ENCODE data around the gene ADARB2. TPM values are rescaled to one million over a fixed set of nuclear protein-coding genes. Genes with fewer than 3 reads are reported as not detected.

Gene ADARB2
- total RNA-seq, 6 donors from 2014 or later = 0.69 to 5.2 (median 1.8) TPM

DNA sequence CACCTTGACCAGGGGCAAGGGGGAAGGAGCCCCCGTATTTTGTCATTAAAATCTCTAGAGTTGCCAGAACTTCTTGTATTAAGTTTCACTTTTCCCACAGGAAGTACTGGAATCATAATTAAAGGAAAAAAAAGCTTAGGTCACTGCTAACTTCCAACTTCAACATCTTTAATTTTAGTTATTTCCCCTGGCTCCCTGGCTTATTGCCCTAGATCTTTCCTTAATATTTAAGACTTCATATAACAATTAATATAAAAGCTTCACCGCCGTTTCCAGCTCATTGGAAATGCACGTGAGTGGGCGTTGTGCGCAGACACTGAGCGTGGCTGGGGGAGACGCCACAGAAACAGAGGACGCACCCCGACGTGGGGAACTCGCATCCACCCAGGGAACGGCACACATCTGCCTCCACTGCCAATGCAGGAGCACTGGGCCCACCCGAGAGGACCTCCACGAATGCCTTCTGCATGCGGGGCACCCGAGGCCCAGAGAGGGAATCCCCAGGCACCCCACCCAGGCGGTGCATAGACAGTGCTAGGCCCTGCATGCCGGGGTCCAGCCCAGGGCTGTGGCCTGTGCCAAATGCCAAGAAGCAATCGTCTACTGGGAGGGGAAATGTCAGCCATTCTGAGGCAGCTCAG lies 72.2 kb downstream of the ADARB2 start:
- WGBS, 2 donors = 88 to 90% methylated on average over 20 of the region's 20 CpGs
- H3K36me3 ChIP-seq = no peaks in the 10 kb centered on the region

DNA sequence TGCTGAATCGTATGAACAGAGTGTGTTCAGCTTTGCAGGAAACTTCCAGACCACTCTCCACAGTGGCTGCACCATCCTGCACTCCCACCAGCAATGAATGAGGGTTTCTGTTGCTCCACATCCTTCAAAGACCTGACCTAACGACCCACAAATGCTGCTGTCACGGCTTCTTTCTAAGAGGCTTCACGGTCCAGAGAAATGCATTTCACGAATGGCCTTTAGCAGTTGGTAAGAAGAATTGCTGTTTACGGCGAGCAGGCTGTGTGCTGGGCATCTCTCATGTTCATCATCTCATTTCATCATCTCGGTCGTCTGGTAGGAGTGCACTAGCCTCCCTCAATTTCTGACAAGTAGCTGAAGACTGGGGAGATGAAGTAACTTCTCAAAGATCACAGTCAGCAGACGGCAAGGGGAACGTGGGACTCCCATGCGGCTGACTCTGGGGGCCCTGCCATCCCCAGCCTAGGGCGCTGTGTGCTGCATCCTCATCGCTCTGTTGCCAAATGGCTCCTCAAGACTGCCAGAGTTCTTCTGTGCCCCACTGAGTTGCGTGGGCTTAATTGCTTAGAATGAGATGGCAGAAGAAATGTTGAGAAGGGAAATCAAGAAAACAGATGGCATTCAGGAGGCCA lies 72.9 kb downstream of the ADARB2 start:
- ATAC-seq (ENCODE audit: low FRiP score in 2 of 2) (no peak), DNase-seq (no peak)
- H3K27me3 ChIP-seq = no peaks in the 10 kb centered on the region
- H3K4me1 ChIP-seq = no peaks in the 10 kb centered on the region
- H3K27ac ChIP-seq = no peak overlapping the region
- H3K4me3 ChIP-seq = no peak overlapping the region
- 70 to 76% methylated on average over 15 of the region's 15 CpGs for WGBS, 2 donors
- H3K36me3 ChIP-seq = no peaks in the 10 kb centered on the region
- TF ChIP-seq POLR2AphosphoS5 (IDR thresholded peaks at IDR 0.05) = no peak
- TF ChIP-seq POLR2A (IDR thresholded peaks at IDR 0.05) = no peak
- TF ChIP-seq, protein P1, sequence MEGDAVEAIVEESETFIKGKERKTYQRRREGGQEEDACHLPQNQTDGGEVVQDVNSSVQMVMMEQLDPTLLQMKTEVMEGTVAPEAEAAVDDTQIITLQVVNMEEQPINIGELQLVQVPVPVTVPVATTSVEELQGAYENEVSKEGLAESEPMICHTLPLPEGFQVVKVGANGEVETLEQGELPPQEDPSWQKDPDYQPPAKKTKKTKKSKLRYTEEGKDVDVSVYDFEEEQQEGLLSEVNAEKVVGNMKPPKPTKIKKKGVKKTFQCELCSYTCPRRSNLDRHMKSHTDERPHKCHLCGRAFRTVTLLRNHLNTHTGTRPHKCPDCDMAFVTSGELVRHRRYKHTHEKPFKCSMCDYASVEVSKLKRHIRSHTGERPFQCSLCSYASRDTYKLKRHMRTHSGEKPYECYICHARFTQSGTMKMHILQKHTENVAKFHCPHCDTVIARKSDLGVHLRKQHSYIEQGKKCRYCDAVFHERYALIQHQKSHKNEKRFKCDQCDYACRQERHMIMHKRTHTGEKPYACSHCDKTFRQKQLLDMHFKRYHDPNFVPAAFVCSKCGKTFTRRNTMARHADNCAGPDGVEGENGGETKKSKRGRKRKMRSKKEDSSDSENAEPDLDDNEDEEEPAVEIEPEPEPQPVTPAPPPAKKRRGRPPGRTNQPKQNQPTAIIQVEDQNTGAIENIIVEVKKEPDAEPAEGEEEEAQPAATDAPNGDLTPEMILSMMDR (IDR thresholded peaks at IDR 0.05) = no peak
- no peak for TF ChIP-seq EP300 (IDR thresholded peaks at IDR 0.05)
- H3K9me3 ChIP-seq = no peaks in the 10 kb centered on the region

More for the DNA sequence above, 72.2 kb downstream of the ADARB2 start:
- no peaks in the 10 kb centered on the region for H3K4me1 ChIP-seq
- H3K27ac ChIP-seq = no peak overlapping the region
- TF ChIP-seq EP300 (IDR thresholded peaks at IDR 0.05) (no peak), POLR2AphosphoS5 (IDR thresholded peaks at IDR 0.05) (no peak), POLR2A (IDR thresholded peaks at IDR 0.05) (no peak)
- TF ChIP-seq, protein P1 (IDR thresholded peaks at IDR 0.05) = no peak
- no peaks in the 10 kb centered on the region for H3K9me3 ChIP-seq
- H3K4me3 ChIP-seq = no peak overlapping the region
- ATAC-seq (ENCODE audit: low FRiP score in 2 of 2) = peak in 1 of 2 donors; percentile 16
- DNase-seq = peak in 1 of 2 donors; percentile 63
- H3K27me3 ChIP-seq = no peaks in the 10 kb centered on the region

DNA sequence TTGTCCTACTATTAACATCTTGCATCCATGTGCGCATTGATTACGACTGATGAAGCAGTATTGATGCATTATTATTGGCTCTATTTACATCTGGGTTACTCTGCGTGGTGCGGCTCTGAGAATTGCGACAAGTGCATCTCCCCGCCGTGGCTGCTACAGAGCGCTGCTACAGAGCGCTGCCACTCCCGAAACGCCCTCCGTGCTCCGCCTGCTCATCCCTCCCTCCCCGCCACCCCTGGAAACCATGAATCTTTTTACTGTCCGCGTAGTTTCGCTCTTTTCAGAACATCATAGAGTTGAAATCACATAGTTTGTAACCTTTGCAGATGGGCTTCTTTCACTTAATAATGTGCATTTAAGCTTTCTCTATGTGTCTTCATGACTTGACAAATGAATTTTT lies 74.1 kb downstream of the ADARB2 start:
- WGBS, 2 donors = 93 to 94% methylated on average over 17 of the region's 17 CpGs
- no peak overlapping the region for H3K27ac ChIP-seq
- no peak overlapping the region for H3K4me3 ChIP-seq
- DNase-seq (no peak), ATAC-seq (ENCODE audit: low FRiP score in 2 of 2) (no peak)
- TF ChIP-seq, protein P1 (IDR thresholded peaks at IDR 0.05) = no peak
- TF ChIP-seq EP300 (IDR thresholded peaks at IDR 0.05) (no peak), POLR2AphosphoS5 (IDR thresholded peaks at IDR 0.05) (no peak), POLR2A (IDR thresholded peaks at IDR 0.05) (no peak)
- H3K36me3 ChIP-seq = no peaks in the 10 kb centered on the region
- H3K4me1 ChIP-seq = no peaks in the 10 kb centered on the region
- no peaks in the 10 kb centered on the region for H3K9me3 ChIP-seq
- no peaks in the 10 kb centered on the region for H3K27me3 ChIP-seq

DNA sequence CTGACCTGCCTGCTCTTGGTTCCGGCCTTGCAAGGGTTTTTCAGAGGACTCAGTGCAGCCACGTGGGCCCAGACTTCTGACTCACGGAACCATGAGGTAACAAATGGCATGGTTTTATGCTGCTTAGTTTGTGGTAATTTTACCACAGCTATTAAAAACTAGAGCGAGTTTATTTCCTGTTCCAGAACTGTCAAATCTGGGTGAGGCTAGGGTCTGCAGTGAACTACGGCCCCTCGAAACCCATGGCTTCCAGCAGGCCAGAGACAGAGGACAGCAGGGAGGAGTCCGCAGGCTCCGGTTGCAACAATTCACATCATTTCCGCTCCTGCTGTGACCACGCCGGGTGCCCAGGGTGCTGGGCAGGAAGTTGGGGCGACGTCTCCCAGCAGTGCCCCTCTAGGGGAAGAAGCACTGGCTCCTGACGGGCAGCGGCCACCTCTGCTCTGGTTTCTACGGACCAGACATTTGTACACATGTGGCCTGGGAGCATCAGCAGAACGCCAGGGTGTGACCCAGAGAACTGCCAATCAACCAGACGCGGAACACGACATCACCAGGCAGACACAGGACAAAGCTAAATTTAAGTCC lies 74.8 kb downstream of the ADARB2 start:
- Histone ChIP-seq H3K27me3 (no peaks in the 10 kb centered on the region), H3K4me1 (no peaks in the 10 kb centered on the region), H3K4me3 (no peak overlapping the region), H3K9me3 (no peaks in the 10 kb centered on the region), H3K36me3 (no peaks in the 10 kb centered on the region), H3K27ac (no peak overlapping the region)
- 78 to 83% methylated on average over 15 to 20 of the region's 20 CpGs for WGBS, 2 donors
- ATAC-seq (ENCODE audit: low FRiP score in 2 of 2) (no peak), DNase-seq (no peak)
- TF ChIP-seq POLR2AphosphoS5 (IDR thresholded peaks at IDR 0.05) (no peak), EP300 (IDR thresholded peaks at IDR 0.05) (no peak), POLR2A (IDR thresholded peaks at IDR 0.05) (no peak)
- TF ChIP-seq, protein P1 (IDR thresholded peaks at IDR 0.05) = no peak
